Endothelial cell of hepatic sinusoid (primary cell): ENCODE data around the gene NOP14.
"Not testable (repeated sequence)": the region's sequence is repeated elsewhere in the genome, so short reads cannot be mapped to it uniquely, and the experiment has no call there.

ENCODE experiments used
- in situ Hi-C: cut with HindIII; loops from 2 replicates; pipeline ENCODE4 v1.10.0; 2017; ENCODE audit warnings: low sequenced_read_pairs

Gene NOP14

DNA sequence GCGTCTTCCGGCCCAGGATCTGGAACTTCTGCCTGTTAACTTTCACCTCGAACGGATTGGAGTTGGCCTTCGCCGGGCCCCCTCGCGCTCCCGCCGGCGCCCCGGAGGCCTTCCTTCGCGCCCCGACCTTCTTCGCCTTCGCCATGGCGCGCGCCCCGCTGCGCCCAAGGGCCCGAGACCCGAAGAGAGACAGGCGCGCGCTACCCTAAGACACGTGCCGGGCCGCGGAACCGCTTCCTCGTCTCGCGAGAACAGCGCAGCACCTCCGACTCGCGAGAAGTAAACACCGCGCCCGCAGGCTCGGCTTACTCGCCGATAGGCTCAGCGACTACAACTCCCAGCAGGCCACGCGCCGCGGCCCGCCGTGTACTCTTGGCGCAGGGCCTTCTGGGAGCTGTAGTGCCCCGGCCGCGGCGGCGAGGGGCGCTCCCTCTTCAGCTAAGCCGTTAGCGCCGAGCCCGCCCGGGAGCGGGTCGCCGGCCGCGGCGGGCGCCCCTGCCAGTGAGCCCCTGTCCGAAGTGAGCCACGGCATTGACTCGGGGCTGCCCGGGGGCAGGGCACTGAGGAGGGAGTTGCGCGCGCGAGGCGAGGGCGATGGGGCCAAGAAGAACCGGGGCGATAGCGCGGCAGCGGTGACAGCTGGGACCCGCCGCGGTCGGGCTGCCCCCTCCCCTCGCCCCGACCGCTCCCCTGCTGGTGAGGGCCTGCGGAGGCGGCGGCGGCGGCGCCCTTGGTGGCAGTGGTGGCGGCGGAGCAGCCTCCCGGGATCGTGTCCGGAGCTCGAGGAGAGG lies at the start of gene NOP14, which contains the start of gene GRK4:
Gene NOP14, minus strand, starts transcription at position 232 of the 791 bp plus-strand sequence. Its CDS starts 87 bp downstream, at position 145.
Gene GRK4, plus strand, starts transcription at position 397 of the 791 bp plus-strand sequence. CDS start 500 bp downstream, outside the sequence.
- in situ Hi-C loops = no loop called here

DNA sequence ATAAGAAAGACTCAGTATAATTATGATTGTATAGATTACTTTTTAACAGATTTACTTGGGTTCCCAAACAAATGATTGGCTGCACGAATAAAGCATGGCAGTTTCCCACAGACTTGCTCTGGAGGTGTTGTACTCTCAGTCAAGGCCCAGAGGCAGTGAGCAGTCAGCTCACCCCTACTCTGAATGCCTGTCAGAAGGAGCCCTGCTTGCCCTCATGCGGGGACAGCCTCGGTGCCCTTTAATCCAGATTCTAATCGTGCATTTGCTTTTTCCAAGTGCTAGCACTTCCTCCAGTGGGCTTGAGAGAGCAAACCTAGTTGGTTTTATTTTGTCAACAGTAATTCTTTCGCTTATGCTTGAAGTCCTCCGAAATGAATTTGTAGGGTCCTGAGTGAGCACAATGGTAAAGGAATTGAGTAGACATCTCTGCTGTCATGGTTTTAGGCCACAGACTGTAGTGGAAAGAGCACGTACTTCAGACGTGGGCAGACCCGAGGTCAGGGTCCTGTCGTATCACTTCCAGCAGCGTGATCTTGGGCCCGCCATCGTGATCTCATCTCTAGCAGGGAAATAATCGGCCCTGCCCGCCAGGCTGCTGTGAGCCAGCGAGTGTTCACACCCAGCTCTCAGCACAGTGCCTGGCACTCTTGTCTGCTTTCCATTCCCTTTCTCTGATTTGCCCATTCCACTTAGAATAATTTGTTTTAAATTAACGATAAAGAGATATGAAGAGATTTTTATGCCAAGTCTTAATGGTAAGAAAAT lies 48.4 kb upstream of the NOP14 start:
- in situ Hi-C loops = no loop called here

DNA sequence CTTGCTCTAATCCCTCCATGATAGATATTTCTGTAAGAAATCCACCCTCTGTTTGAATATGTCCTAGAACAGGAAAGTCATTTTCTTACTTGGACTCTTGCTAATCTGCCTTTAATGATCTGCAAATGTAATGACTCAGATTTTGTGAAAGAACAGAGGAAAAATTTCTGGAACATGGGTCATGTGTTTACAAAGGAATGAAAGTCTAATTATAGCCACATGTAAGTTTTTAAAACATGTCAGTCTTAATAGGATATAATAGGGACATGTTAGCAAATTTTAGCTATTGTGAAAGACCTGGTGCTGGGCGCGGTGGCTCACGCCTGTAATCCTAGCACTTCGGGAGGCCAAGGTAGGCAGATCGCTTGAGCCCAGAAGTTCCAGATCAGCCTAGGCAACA lies 47.8 kb upstream of the NOP14 start:
- in situ Hi-C loops = no loop called here

DNA sequence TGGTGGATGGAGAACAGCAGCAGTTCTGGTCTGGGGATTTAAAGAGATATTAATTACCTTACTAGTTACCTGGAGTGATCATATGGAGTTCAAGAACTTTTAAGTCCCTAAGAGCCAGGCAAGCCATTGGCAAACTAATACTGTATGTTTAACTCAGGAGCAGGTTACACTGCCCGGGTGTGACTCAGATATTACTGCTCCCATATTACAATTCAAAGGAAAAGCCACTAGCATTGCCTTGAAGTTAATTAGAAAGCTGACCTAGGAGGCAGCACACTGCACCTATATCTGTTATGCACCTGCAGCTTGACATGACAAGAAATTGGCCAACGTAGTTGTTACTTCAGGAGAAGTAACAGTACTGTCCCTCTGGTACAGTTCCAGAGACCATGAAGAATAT lies 47.4 kb upstream of the NOP14 start:
- in situ Hi-C loops = no loop called here

DNA sequence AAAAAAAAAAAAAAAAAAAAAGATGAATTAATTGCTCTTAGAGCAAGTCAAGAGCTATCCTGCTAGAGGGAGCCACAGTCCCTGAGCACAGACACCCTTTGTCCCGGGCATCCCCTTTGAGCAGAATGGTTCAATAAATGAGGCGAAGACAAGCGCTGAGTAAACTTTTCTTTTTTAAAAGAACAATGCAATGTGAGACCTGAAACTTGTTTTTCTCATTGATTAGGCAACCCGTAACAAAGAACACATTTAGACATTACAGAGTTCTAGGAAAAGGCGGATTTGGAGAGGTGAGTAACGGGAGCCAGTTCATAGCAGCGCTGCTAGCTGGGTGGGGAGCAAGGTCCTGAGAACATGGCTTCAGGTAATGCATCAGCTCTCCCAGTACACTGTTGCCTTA lies 46.2 kb upstream of the NOP14 start:
- in situ Hi-C loops = no loop called here

DNA sequence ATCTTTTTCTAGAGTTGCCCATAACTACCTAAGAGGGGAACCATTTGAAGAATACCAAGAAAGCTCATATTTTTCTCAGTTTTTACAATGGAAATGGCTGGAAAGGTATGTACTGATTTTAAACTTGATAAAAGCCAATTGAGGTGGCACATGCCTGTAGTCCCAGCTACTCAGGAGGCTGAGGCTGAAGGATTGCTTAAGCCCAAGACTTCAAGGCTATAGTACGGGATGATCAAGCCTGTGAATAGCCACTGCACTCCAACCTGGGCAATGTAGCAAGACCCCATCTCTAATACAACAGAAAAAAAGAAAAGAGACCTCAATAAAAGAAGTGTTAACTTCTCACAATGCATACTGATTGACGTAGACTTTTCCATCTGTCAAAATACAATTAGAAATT lies 44.5 kb upstream of the NOP14 start:
- in situ Hi-C loops = no loop called here

DNA sequence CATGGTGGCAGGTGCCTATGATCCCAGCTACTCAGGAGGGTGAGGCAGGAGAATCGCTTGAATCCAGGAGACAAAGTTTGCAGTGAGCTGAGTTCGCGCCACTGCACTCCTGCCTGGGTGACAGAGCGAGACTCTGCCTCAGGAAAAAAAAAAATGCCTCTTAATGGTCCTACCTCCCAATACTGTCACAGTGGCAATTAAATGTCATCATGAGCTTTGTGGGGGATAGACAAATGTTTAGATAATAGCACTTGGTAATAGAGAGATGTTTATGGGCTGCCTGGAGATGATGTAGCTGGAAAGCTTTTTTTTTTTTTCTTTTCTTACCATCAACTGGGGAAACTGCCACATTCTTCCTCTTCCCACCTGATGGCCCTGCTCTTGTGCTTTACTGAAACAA lies 33.2 kb upstream of the NOP14 start:
- in situ Hi-C loops = no loop called here

DNA sequence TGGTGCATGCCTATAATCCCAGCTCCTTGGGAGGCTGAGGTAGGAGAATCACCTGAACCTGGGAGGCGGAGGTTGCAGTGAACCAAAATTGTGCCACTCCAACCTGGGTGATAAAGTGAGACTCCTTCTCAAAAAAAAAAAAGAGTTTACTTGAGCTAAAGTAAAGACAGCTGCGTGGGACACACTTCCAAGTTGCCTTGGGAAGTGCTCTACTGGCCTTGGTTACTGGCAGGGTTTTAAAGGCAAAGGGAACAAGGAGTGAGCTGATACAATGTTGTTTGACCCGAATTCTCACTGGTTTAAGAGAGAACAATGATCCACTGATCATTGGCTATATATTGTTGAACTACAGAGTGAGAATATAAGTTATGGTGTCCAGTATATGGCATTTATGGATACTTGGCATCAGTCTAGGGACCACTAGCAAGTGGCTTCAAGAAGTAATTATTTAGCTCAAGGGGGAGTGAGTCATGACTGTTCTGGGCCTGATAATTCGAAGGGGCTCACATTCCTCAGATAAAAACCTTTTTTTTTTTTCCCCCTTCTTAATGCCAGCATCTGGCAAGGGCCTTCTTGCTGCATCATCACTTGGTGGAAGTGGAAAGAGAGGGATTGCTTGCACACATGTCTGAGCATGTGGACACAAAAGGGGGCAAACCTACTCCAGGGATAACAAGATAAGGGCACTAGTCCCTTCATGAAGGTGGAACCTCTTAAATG lies 32.5 kb upstream of the NOP14 start:
- in situ Hi-C loops = no loop called here

DNA sequence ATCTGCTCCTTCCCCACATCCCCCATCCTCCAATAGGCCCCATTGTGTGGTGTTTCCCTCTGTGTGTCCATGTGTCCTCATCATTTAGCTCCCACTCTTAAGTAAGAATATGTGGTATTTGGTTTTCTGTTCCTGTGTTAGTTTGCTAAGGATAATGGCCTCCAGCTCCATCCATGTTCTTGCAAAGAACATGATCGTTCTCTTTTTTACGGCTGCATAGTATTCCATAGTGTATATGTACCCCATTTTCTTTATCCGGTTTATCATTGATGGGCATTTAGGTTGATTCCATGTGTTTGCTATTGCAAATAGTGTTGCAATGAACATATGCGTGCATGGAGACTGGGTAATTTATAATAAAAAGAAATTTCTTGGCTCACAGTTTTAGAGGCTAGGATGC lies 31.7 kb upstream of the NOP14 start:
- in situ Hi-C loops = loop anchor here (5.0 kb wide), 2 partner anchors 37 to 73 kb away; no protein-coding TSS in a partner anchor

DNA sequence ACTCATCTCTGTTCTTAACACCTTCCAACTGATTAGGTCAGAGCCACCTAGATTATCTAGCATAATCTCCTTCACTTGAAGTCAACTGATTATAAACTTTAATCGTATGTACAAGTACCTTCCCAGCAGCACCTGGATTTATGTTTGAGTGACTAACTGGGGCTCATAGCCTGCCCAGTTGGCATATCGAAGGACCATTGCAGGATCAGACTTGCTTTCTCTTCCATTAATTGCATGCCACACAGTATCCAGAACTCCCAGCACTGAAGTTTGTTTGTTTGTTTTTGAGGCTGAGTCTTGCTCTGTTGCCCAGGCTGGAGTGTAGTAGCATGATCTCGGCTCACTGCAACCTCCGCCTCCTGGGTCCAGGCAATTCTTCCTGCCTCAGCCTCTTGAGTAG lies 28.0 kb upstream of the NOP14 start:
- in situ Hi-C loops = loop anchor here (5.0 kb wide), 2 partner anchors 41 to 69 kb away; no protein-coding TSS in a partner anchor

DNA sequence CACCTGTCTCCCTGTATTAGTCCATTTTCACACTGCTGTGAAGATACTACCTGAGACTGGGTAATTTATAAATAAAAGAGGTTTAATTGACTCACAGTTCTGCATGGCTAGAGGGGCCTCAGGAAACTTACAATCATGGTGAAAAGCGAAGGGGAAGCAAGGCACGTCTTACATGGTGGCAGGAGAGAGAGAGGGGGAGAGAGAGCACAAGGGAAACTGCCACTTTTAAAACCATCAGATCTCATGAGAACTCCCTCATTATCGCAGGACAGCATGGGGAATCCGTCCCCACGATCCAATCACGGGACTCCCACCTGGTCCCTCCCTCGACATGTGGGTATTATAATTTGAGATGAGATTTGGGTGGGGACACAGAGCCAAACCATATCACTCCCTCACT lies 20.5 kb upstream of the NOP14 start:
- in situ Hi-C loops = not testable (repeated sequence)

DNA sequence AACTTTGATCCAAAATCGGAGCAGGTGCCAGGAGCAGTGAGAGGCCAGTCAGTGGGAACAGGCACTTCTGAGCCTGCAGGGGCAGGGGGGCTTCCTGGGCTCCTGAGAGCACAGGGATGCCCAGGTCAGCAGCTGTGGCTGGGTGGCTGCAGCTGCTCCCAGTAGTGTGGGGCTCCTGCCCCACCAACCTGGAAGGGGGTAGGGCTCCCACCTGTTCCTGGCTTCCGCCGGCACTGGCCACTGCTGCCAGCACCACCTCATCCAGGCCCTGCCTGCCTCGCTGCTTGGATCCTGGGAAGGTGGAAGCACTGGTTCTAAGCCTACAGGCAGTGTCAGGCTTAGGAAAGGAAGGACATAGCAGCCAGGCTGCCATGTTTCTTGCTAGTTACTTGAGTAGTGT lies 18.8 kb upstream of the NOP14 start:
- in situ Hi-C loops = no loop called here

DNA sequence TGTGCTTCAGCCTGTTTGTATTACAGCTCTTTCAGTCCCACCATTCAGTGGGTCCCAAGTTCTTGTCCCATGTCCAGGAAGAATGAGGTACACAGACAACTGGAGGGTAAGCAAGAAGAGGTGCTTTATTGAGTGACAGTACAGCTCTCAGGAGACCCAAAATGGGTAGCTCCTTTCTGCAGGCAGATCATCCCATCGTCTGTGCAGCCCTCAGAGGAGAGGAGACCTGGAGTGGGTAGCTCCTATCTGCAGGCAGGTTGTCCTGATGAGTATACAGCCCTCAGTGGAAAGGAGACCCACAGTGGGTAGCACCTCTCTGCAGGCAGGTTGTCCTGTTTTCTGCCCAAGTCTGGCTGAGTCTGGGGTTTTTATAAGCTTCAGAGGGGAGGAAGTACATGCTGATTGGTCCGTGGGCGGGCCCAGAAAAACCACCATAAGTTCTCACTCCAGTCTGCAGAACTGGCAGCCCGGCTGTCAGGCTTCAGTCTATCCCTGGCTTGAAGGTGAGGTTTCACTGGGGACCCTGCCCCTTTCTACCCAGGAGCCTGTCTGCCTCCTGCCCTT lies 18.1 kb upstream of the NOP14 start:
- in situ Hi-C loops = no loop called here

DNA sequence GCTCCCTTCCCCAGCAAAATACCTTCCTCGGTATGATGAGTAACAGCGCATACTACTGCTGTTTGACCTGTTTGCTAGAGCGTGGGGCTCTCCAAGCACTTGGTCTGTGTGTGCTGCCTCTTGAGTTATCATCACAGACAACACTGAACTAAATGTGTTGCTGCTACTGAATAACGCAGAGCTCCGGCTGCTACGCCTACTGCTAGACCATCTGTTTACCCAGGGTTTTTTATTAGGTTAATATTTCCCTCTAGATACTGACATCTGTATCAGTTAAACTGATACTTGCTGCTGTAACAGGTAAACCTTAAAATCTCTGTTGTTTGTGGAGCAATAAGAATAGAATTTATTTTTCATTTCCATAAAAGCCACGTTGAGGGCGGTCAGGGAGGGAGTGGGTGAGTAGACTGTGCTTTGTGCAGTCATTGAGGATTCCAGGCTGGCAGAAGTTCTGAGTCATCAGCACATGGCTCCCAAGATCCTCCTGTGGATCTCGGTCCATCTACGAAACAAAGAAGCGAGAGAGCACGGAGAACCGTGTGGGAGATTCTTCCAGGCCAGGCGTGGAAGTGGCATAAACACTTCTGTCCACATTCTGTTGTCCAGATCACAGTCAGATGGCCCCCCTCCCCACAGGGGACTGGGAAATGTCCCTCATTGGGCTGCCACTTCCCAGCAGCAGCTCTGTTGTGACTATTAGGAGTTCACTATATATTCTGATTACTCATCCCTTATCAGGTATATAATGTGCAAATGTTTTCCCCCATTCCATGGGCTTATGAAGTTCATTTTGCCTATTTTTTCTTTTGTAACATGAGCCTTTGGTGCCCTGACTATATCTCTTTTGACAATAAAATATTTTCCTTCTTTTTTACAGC lies 14.2 kb upstream of the NOP14 start:
- in situ Hi-C loops = no loop called here

DNA sequence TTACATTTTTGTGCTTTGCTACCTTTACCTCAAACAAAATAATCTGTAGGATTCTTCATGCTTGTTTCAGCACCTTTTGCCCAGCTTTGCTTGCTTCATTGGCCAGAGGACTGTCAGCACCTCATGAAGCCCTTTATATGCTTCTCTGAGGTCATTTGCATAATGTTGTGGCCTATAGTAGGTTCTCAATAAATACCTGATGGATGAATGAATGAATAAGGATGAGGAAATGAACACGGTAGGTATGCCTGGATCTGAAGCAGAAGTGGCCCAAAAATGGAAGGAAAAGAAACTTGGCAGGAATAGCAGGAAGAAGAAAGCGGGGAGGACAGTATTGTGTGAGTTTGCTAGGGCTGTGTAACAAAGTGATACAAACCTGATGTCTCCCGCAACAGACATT lies 8.1 kb upstream of the NOP14 start:
- in situ Hi-C loops = no loop called here

DNA sequence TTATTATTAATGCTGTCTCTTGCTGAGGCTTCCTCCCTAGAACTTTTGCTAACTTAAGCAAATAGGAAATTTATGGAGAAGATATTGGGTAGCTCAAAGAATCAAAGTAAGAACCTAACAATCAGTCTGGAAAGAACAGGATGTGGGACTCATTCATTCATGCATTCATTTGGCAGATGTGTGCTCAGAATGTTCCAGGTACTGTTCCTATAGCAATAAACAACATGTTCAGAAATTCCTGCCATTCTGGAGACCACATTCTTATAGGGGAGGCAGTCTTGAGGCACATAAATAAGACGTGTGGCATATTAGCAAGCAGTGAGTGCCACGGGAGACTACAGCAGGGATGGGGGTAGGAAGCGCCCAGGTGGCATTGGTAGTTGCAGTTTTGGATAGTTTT lies 5.2 kb upstream of the NOP14 start:
- in situ Hi-C loops = no loop called here

DNA sequence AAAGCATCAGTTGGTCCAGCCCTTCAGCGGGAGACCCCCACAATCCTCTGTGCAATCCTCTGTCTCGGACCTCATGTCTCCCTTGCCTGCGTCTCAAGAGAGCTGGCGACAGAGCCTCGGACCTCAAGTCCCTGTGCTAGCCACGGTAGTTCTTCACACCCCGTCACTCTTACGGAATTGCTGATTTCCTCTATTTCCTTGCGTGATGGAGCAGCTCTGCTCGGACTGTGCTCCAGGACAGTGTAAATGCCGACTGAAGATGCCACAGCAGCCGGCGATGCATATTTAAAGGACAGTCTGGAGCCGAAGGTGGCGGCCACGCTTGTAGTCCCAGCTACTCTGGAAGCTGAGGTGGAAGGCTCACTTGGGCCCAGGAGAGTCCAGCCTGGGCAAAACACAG lies 2.1 kb upstream of the NOP14 start:
- in situ Hi-C loops = no loop called here

DNA sequence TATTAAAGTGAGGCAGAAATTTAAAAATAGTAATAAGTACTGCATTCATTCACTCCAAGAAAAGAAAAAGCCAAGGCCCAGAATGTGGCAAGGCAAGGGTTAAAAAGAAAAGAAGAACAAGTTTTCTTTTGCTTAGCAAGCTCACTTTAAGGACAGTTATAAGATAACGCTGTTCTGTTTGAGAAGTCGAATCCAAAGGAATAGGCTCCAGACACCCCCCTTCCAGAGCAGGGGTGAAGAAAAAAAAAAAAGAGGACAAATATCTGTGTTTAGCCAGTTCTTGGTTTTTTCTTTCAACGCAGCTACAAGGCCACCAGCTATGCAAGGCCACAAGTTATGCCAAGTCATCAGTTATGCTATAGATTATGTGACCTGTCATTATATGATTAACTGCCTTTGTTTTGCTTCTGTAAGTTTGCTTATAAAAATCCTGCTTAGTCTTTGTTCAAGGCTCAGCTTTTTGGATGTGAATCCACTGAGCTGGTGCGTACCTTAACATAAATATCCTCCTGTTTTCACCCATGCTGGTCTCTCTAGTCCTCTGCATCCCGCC lies 1.6 kb upstream of the NOP14 start:
- in situ Hi-C loops = no loop called here

DNA sequence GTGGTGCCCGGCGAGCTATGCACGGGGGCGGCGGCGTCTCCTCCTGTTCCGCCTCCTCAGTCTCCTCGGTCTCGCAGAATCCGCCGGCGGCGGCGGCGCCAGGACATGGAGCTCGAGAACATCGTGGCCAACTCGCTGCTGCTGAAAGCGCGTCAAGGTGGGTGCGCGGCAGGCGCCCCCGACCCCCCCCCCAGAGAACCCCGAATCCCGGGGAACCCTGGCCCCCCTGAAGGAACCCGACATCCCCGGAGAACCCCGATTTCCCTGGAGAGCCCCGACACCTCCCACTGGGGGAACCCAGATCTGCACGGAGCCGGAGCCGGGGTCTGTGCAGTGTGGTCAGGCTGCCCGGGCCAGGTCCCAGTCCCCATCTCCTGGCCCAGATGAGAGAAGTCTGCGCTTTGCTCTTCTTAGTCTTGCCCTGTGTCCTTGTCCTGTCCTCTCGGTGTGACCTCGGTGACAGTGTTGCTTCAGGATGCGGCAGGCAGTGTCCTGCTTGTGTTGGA lies 813 bp upstream of the NOP14 start:
- in situ Hi-C loops = no loop called here
